ENCODE data around the gene MYO9B. TPM values are rescaled to one million over a fixed set of nuclear protein-coding genes. Genes with fewer than 3 reads are reported as not detected.

MYO9B gene
- polyA plus RNA-seq, 1 donor (not counting 4 experiments of a cell fraction or from before 2014, with no cell fraction given), result 14.3 TPM

GRCh38 chr19:17162580-17162979 is 87.0 kb downstream of the MYO9B start:
- TF ChIP-seq EZH2 (IDR thresholded peaks at IDR 0.05; ENCODE audit: low read length), result no peak
- no peak for TF ChIP-seq CTCF (optimal IDR thresholded peaks at IDR 0.05 in 1 of 3, IDR thresholded peaks at IDR 0.05 in 1 of 3, conservative IDR thresholded peaks at IDR 0.05 in 1 of 3; ENCODE audit: extremely low read depth in 1 of 3, insufficient read depth in 2 of 3, low read length in 3 of 3)
- Histone ChIP-seq H3K9me1 (ENCODE audit: control insufficient read depth, extremely low read depth, insufficient read depth, low read length) (no peaks in the 10 kb centered on the region), H3K27ac (ENCODE audit: control insufficient read depth, insufficient read depth, low read length) (no peak overlapping the region), H4K20me1 (ENCODE audit: control insufficient read depth, extremely low read depth, insufficient read depth, low read length) (no peaks in the 10 kb centered on the region), H2AFZ (ENCODE audit: control insufficient read depth, low read length) (no peak overlapping the region), H3K4me3 (ENCODE audit: control insufficient read depth in 2 of 3, extremely low read depth in 1 of 3, insufficient read depth in 2 of 3, low read depth in 1 of 3, low read length in 3 of 3) (no peak overlapping the region), H3K4me2 (ENCODE audit: control insufficient read depth, extremely low read depth, insufficient read depth, low read depth, low read length) (no peak overlapping the region), H3K9me3 (ENCODE audit: control insufficient read depth, low read depth, low read length) (no peaks in the 10 kb centered on the region), H3K27me3 (ENCODE audit: control insufficient read depth, extremely low read depth, insufficient read depth, low read length) (no peaks in the 10 kb centered on the region), H3K9ac (ENCODE audit: control insufficient read depth, extremely low read depth, insufficient read depth, low read length) (no peak overlapping the region), H3K36me3 (ENCODE audit: control insufficient read depth in 2 of 2, extremely low read depth in 1 of 2, insufficient read depth in 2 of 2, low read length in 2 of 2) (peaks cover 27 to 29% of the 10 kb centered on the region in 2 experiments), H3K79me2 (ENCODE audit: control insufficient read depth, insufficient read depth, low read length) (no peaks in the 10 kb centered on the region), H3K4me1 (ENCODE audit: control insufficient read depth, extremely low read depth, insufficient read depth, low read length) (no peaks in the 10 kb centered on the region)
- DNase-seq (ENCODE audit: low read depth, low spot score), result no peak
- no peak for FAIRE-seq
- dilution Hi-C loops (cut with MboI; ENCODE audit: extremely low pct_ligation_motif_present, low sequenced_read_pairs), result no loop called here

- Histone ChIP-seq H3K4me2 (ENCODE audit: control insufficient read depth, extremely low read depth, insufficient read depth, low read depth, low read length) (no peak overlapping the region), H3K79me2 (ENCODE audit: control insufficient read depth, insufficient read depth, low read length) (no peaks in the 10 kb centered on the region), H3K4me3 (ENCODE audit: control insufficient read depth in 2 of 3, extremely low read depth in 1 of 3, insufficient read depth in 2 of 3, low read depth in 1 of 3, low read length in 3 of 3) (no peak overlapping the region), H3K27me3 (ENCODE audit: control insufficient read depth, extremely low read depth, insufficient read depth, low read length) (no peaks in the 10 kb centered on the region), H2AFZ (ENCODE audit: control insufficient read depth, low read length) (no peak overlapping the region), H3K27ac (ENCODE audit: control insufficient read depth, insufficient read depth, low read length) (no peak overlapping the region), H3K4me1 (ENCODE audit: control insufficient read depth, extremely low read depth, insufficient read depth, low read length) (no peaks in the 10 kb centered on the region), H3K36me3 (ENCODE audit: control insufficient read depth in 2 of 2, extremely low read depth in 1 of 2, insufficient read depth in 2 of 2, low read length in 2 of 2) (peaks cover 29 to 38% of the 10 kb centered on the region in 2 experiments), H3K9me3 (ENCODE audit: control insufficient read depth, low read depth, low read length) (no peaks in the 10 kb centered on the region), H3K9ac (ENCODE audit: control insufficient read depth, extremely low read depth, insufficient read depth, low read length) (no peak overlapping the region), H3K9me1 (ENCODE audit: control insufficient read depth, extremely low read depth, insufficient read depth, low read length) (no peaks in the 10 kb centered on the region), H4K20me1 (ENCODE audit: control insufficient read depth, extremely low read depth, insufficient read depth, low read length) (no peaks in the 10 kb centered on the region)
- no peak for TF ChIP-seq EZH2 (IDR thresholded peaks at IDR 0.05; ENCODE audit: low read length)
- TF ChIP-seq CTCF (optimal IDR thresholded peaks at IDR 0.05 in 1 of 3, IDR thresholded peaks at IDR 0.05 in 1 of 3, conservative IDR thresholded peaks at IDR 0.05 in 1 of 3; ENCODE audit: extremely low read depth in 1 of 3, insufficient read depth in 2 of 3, low read length in 3 of 3), result no peak
- no peak for FAIRE-seq
- dilution Hi-C loops (cut with MboI; ENCODE audit: extremely low pct_ligation_motif_present, low sequenced_read_pairs), result no loop called here
- no peak for DNase-seq (ENCODE audit: low read depth, low spot score)
Observed at GRCh38 chr19:17163652-17164051, 88.1 kb downstream of the MYO9B start.
